GM23248 (cell line): ENCODE measurements around the gene GDPD4. TPM values are rescaled to one million over a fixed set of nuclear protein-coding genes. Genes with fewer than 3 reads are reported as not detected.

ENCODE experiments used
- DNase-seq: peaks from one replicate; pipeline ENCODE4 v3.0.0-alpha.2; 2015
- H2AFZ ChIP-seq: fragments of 200-600 bp; sonication (generic); 2 replicates; pipeline ENCODE4 v1.6.1; 2016; ENCODE audit warnings: antibody characterized with exemption
- H3F3A ChIP-seq: fragments of 200-600 bp; sonication (generic); 2 replicates; pipeline ENCODE4 v1.6.1; 2016; ENCODE audit warnings: mild to moderate bottlenecking, antibody characterized with exemption, mixed run types; ENCODE audit not compliant: insufficient read depth
- H3K27ac ChIP-seq: fragments of 200-600 bp; sonication (generic); 2 replicates; pipeline ENCODE4 v1.5.1; 2016; ENCODE audit warnings: mild to moderate bottlenecking
- H3K27me3 ChIP-seq: fragments of 200-600 bp; sonication (generic); replicated peaks from 2 replicates; pipeline ENCODE4 v1.6.1; 2016; ENCODE audit warnings: mild to moderate bottlenecking; ENCODE audit not compliant: insufficient read depth
- H3K36me3 ChIP-seq: fragments of 200-600 bp; sonication (generic); 2 replicates; pipeline ENCODE4 v1.6.1; 2016; ENCODE audit warnings: low read depth, mild to moderate bottlenecking
- H3K4me1 ChIP-seq: fragments of 200-600 bp; sonication (generic); 2 replicates; pipeline ENCODE4 v1.6.1; 2016; ENCODE audit warnings: mild to moderate bottlenecking; ENCODE audit not compliant: insufficient read depth
- H3K4me2 ChIP-seq: fragments of 200-600 bp; sonication (generic); one replicate; pipeline ENCODE4 v1.6.1; 2016; ENCODE audit warnings: mild to moderate bottlenecking; ENCODE audit not compliant: unreplicated experiment
- H3K4me3 ChIP-seq: fragments of 200-600 bp; sonication (generic); 2 replicates; pipeline ENCODE4 v1.5.1; 2016; ENCODE audit warnings: mild to moderate bottlenecking
- H3K79me2 ChIP-seq: fragments of 200-600 bp; sonication (generic); 2 replicates; pipeline ENCODE4 v1.6.1; 2016; ENCODE audit warnings: mild to moderate bottlenecking; ENCODE audit not compliant: insufficient read depth
- H3K9ac ChIP-seq: fragments of 200-600 bp; sonication (generic); 2 replicates; pipeline ENCODE4 v1.6.1; 2016; ENCODE audit warnings: mild to moderate bottlenecking
- H3K9me2 ChIP-seq: fragments of 200-600 bp; sonication (generic); 2 replicates; pipeline ENCODE4 v1.6.1; 2016; ENCODE audit warnings: mixed run types, mild to moderate bottlenecking, moderate library complexity; ENCODE audit not compliant: insufficient read depth
- H3K9me3 ChIP-seq: fragments of 200-600 bp; sonication (generic); one replicate; pipeline ENCODE4 v1.6.1; 2017; ENCODE audit warnings: low read depth
- H4K20me1 ChIP-seq: fragments of 200-600 bp; sonication (generic); 2 replicates; pipeline ENCODE4 v1.6.0; 2016; ENCODE audit not compliant: insufficient read depth
- EZH2 ChIP-seq: fragments of 200-600 bp; sonication (generic); IDR thresholded peaks from 2 replicates; pipeline ENCODE4 v1.6.1; 2018; ENCODE audit warnings: antibody characterized with exemption, mild to moderate bottlenecking; ENCODE audit not compliant: insufficient read depth, poor library complexity, severe bottlenecking
- EZH2phosphoT487 ChIP-seq: fragments of 200-600 bp; sonication (generic); IDR thresholded peaks from 2 replicates; pipeline ENCODE4 v1.6.1; 2018; ENCODE audit warnings: antibody characterized with exemption, moderate library complexity, mild to moderate bottlenecking, low read depth; ENCODE audit not compliant: insufficient read depth
- WGBS, 2 experiments: methylation state at CpG; one replicate each; pipeline ENCODE4 v1.1.6; 2015 to 2017; ENCODE audit warnings: low lambda C conversion rate in 2 of 2, low coverage in 1 of 2; ENCODE audit errors: missing lambda C conversion rate in 2 of 2; 5-methylcytosine and 5-hydroxymethylcytosine counted together
- in situ Hi-C: fragments of 300-500 bp; cut with MboI; formaldehyde crosslinking; loops from 2 replicates; pipeline ENCODE4 v1.15.0; 2020
- polyA plus RNA-seq: library from polyadenylated mRNA; unstranded; fragments of >200 nt; fragmentation: Nextera tagmentation; extraction: Ambion mirVana; gene quantifications from 2 replicates; pipeline ENCODE4 v1.2.1, GENCODE V29; 2016
- total RNA-seq: library from RNA; depleted of rRNA; stranded (reverse); fragments of >200 nt; shearing (Covaris generic); gene quantifications from 2 replicates; pipeline ENCODE4 v1.2.3, GENCODE V29; 2014

Gene GDPD4
- total and polyA plus RNA-seq, 2 experiments from 2014 or later = not detected

GRCh38 chr11:77203901-77204753 is 97.4 kb downstream of the GDPD4 start:
- no peaks in the 10 kb centered on the region for H4K20me1 ChIP-seq
- no peak overlapping the region for H3K27ac ChIP-seq
- in situ Hi-C loops = no loop called here
- no peaks in the 10 kb centered on the region for H3K36me3 ChIP-seq
- H3K4me3 ChIP-seq = no peak overlapping the region
- H3K9ac ChIP-seq = no peak overlapping the region
- no peaks in the 10 kb centered on the region for H3F3A ChIP-seq
- no peak overlapping the region for H2AFZ ChIP-seq
- DNase-seq = no peak
- no peaks in the 10 kb centered on the region for H3K79me2 ChIP-seq
- WGBS, 2 experiments = 84 to 86% methylated on average over 19 to 20 of the region's 20 CpGs
- no peaks in the 10 kb centered on the region for H3K4me1 ChIP-seq
- H3K9me2 ChIP-seq = no peaks in the 10 kb centered on the region
- TF ChIP-seq EZH2phosphoT487 (no peak), EZH2 (no peak)
- no peaks in the 10 kb centered on the region for H3K9me3 ChIP-seq
- H3K27me3 ChIP-seq = 0 out of 2 replicates have a peak, but pooled peaks cover 5% of the 10 kb centered on the region
- H3K4me2 ChIP-seq = no peak overlapping the region

GRCh38 chr11:77202941-77203900 is 98.3 kb downstream of the GDPD4 start:
- Histone ChIP-seq H3F3A (no peaks in the 10 kb centered on the region), H3K9me3 (no peaks in the 10 kb centered on the region), H3K4me1 (no peaks in the 10 kb centered on the region), H4K20me1 (no peaks in the 10 kb centered on the region), H2AFZ (no peak overlapping the region), H3K27me3 (0 out of 2 replicates have a peak, but pooled peaks cover 5% of the 10 kb centered on the region), H3K4me3 (no peak overlapping the region), H3K36me3 (no peaks in the 10 kb centered on the region), H3K27ac (no peak overlapping the region), H3K9ac (no peak overlapping the region), H3K79me2 (no peaks in the 10 kb centered on the region), H3K4me2 (no peak overlapping the region), H3K9me2 (no peaks in the 10 kb centered on the region)
- in situ Hi-C loops = no loop called here
- DNase-seq = no peak
- TF ChIP-seq EZH2phosphoT487 (no peak), EZH2 (no peak)
- 90 to 91% methylated on average over 16 to 24 of the region's 25 CpGs for WGBS, 2 experiments

- no peaks in the 10 kb centered on the region for H3K79me2 ChIP-seq
- 0 out of 2 replicates have a peak, but pooled peaks cover 5% of the 10 kb centered on the region for H3K27me3 ChIP-seq
- no peak for DNase-seq
- no peak overlapping the region for H3K27ac ChIP-seq
- no peak for TF ChIP-seq EZH2phosphoT487
- no peak for TF ChIP-seq EZH2
- no peak overlapping the region for H3K4me2 ChIP-seq
- H3K4me1 ChIP-seq = no peaks in the 10 kb centered on the region
- no peak overlapping the region for H2AFZ ChIP-seq
- no peaks in the 10 kb centered on the region for H4K20me1 ChIP-seq
- H3F3A ChIP-seq = no peaks in the 10 kb centered on the region
- WGBS, 2 experiments = 89 to 94% methylated on average over 18 to 23 of the region's 23 CpGs
- H3K9ac ChIP-seq = no peak overlapping the region
- no peaks in the 10 kb centered on the region for H3K9me3 ChIP-seq
- H3K9me2 ChIP-seq = no peaks in the 10 kb centered on the region
- no peak overlapping the region for H3K4me3 ChIP-seq
- H3K36me3 ChIP-seq = no peaks in the 10 kb centered on the region
- in situ Hi-C loops = no loop called here
These were observed 99.3 kb downstream of the GDPD4 start for GRCh38 chr11:77201991-77202841.

- Histone ChIP-seq H3F3A (no peaks in the 10 kb centered on the region), H3K4me2 (no peak overlapping the region), H3K4me1 (no peaks in the 10 kb centered on the region), H3K9me2 (no peaks in the 10 kb centered on the region), H3K4me3 (no peak overlapping the region), H3K27ac (no peak overlapping the region), H3K9me3 (no peaks in the 10 kb centered on the region), H3K27me3 (0 out of 2 replicates have a peak, but pooled peaks cover 2% of the 10 kb centered on the region), H3K9ac (no peak overlapping the region), H2AFZ (no peak overlapping the region), H4K20me1 (no peaks in the 10 kb centered on the region), H3K36me3 (no peaks in the 10 kb centered on the region), H3K79me2 (no peaks in the 10 kb centered on the region)
- TF ChIP-seq EZH2 (no peak), EZH2phosphoT487 (no peak)
- in situ Hi-C loops = no loop called here
- no peak for DNase-seq
- 84 to 89% methylated on average over 11 of the region's 11 CpGs for WGBS, 2 experiments
These were observed 100.1 kb downstream of the GDPD4 start for GRCh38 chr11:77201370-77201769.
